Activated gamma-delta T cell treated with Interleukin-2 at 50 U/mL for 16 hours (primary cell): ENCODE measurements around the gene CMIP.

Source experiments
- DNase-seq: peaks from one replicate; pipeline ENCODE4 v3.0.0-alpha.2; 2020

The CMIP gene

GRCh38 chr16:81448154-81449131 is 3.8 kb downstream of the CMIP start:
- no peak for DNase-seq

- no peak for DNase-seq
Measured at GRCh38 chr16:81449241-81449640, 4.6 kb downstream of the CMIP start.

GRCh38 chr16:81449899-81450608 is 5.4 kb downstream of the CMIP start:
- DNase-seq = no peak

- no peak for DNase-seq
Measured at GRCh38 chr16:81450783-81451491, 6.3 kb downstream of the CMIP start.

- peak; percentile 26 for DNase-seq
Measured at GRCh38 chr16:81451753-81452680, 7.4 kb downstream of the CMIP start.

- no peak for DNase-seq
Measured at GRCh38 chr16:81453091-81453728, 8.6 kb downstream of the CMIP start.

- DNase-seq = no peak
Measured at GRCh38 chr16:81454044-81454443, 9.4 kb downstream of the CMIP start.

GRCh38 chr16:81455006-81455405 is 10.4 kb downstream of the CMIP start:
- DNase-seq = no peak

- DNase-seq = no peak
Measured at GRCh38 chr16:81455720-81456494, 11.3 kb downstream of the CMIP start.

GRCh38 chr16:81456523-81457325 is 12.1 kb downstream of the CMIP start:
- no peak for DNase-seq

- no peak for DNase-seq
Measured at GRCh38 chr16:81457326-81458133, 12.9 kb downstream of the CMIP start.

- no peak for DNase-seq
Measured at GRCh38 chr16:81458149-81458669, 13.6 kb downstream of the CMIP start.

GRCh38 chr16:81458827-81459598 is 14.4 kb downstream of the CMIP start:
- no peak for DNase-seq

- no peak for DNase-seq
Measured at GRCh38 chr16:81460075-81460474, 15.5 kb downstream of the CMIP start.

- DNase-seq = no peak
Measured at GRCh38 chr16:81461243-81461642, 16.6 kb downstream of the CMIP start.

- DNase-seq = no peak
Measured at GRCh38 chr16:81461766-81462165, 17.2 kb downstream of the CMIP start.

- no peak for DNase-seq
Measured at GRCh38 chr16:81462683-81463082, 18.1 kb downstream of the CMIP start.

- no peak for DNase-seq
Measured at GRCh38 chr16:81463296-81463890, 18.8 kb downstream of the CMIP start.
